Activated B cell treated with CpG ODN at 0.5 μM for 24 hours (primary cell): Measurements from ENCODE around the gene IFI44. TPM values are rescaled to one million over a fixed set of nuclear protein-coding genes. Genes with fewer than 3 reads are reported as not detected.

Source experiments
- ATAC-seq: fragments of 200-7000 bp; cut with Tn5 transposase; one replicate; pipeline ENCODE4 v1.10.0; 2021; ENCODE audit warnings: low read depth, mild to moderate bottlenecking, moderate library complexity
- CTCF ChIA-PET: fragments of 350-600 bp; sonication (Branson Sonifier 250); formaldehyde crosslinking; loops from one replicate; lab custom pipeline; 2021; ENCODE audit warnings: antibody characterized with exemption; lab: Charles Lee
- POLR2A ChIA-PET: fragments of 350-600 bp; sonication (Branson Sonifier 250); formaldehyde crosslinking; loops from one replicate; lab custom pipeline; 2021; ENCODE audit warnings: antibody characterized with exemption; lab: Charles Lee
- DNase-seq: peaks from one replicate; pipeline ENCODE4 v3.0.0; 2022
- H3K27ac Mint-ChIP-seq: one replicate; pipeline ENCODE4 v1.8.0; 2020; ENCODE audit warnings: mixed read lengths
- H3K27me3 Mint-ChIP-seq: one replicate; pipeline ENCODE4 v1.8.0; 2021; ENCODE audit warnings: mixed read lengths
- H3K36me3 Mint-ChIP-seq: one replicate; pipeline ENCODE4 v1.8.0; 2021; ENCODE audit warnings: low read depth, mixed read lengths
- H3K4me1 Mint-ChIP-seq: one replicate; pipeline ENCODE4 v1.8.0; 2021; ENCODE audit warnings: mixed read lengths
- H3K4me3 Mint-ChIP-seq: one replicate; pipeline ENCODE4 v1.8.0; 2020; ENCODE audit warnings: mild to moderate bottlenecking, mixed read lengths
- H3K9me3 Mint-ChIP-seq: one replicate; pipeline ENCODE4 v1.8.0; 2020; ENCODE audit warnings: mixed read lengths
- intact Hi-C: fragments of 100-400 bp; cut with micrococcal nuclease; formaldehyde crosslinking; loops from one replicate; pipeline ENCODE4 v1.15.1; 2024
- total RNA-seq: library from RNA; stranded (reverse); gene quantifications from 2 replicates; pipeline ENCODE4 v1.2.3, GENCODE V29; 2022
- TF ChIP-seq, protein P1 (sequence below): fragments of 200-600 bp; IDR thresholded peaks from one replicate; pipeline ENCODE4 v1.8.0; 2022; ENCODE audit warnings: antibody characterized with exemption, mild to moderate bottlenecking

IFI44 gene
- total RNA-seq, 1 donor from 2014 or later, result 9.2 TPM

GRCh38 chr1:78672428-78672827 lies 22.8 kb downstream of the IFI44 start:
- Mint-ChIP-seq H3K36me3 (no peaks in the 10 kb centered on the region), H3K27ac (no peak overlapping the region), H3K4me1 (no peaks in the 10 kb centered on the region), H3K4me3 (no peak overlapping the region), H3K27me3 (no peaks in the 10 kb centered on the region), H3K9me3 (no peaks in the 10 kb centered on the region)
- ATAC-seq (no peak), DNase-seq (no peak)
- ChIA-PET POLR2A (no interaction called here), CTCF (interaction anchor here (1.1 to 3.2 kb wide), 2 partner anchors 55 to 544 kb away, joined by 3 to 17 read pairs; no protein-coding TSS in a partner anchor)
- intact Hi-C loops, result no loop called here
- TF ChIP-seq, protein P1, sequence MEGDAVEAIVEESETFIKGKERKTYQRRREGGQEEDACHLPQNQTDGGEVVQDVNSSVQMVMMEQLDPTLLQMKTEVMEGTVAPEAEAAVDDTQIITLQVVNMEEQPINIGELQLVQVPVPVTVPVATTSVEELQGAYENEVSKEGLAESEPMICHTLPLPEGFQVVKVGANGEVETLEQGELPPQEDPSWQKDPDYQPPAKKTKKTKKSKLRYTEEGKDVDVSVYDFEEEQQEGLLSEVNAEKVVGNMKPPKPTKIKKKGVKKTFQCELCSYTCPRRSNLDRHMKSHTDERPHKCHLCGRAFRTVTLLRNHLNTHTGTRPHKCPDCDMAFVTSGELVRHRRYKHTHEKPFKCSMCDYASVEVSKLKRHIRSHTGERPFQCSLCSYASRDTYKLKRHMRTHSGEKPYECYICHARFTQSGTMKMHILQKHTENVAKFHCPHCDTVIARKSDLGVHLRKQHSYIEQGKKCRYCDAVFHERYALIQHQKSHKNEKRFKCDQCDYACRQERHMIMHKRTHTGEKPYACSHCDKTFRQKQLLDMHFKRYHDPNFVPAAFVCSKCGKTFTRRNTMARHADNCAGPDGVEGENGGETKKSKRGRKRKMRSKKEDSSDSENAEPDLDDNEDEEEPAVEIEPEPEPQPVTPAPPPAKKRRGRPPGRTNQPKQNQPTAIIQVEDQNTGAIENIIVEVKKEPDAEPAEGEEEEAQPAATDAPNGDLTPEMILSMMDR, result no peak

- CTCF ChIA-PET, result interaction anchor here (1.0 to 3.2 kb wide), 5 partner anchors 51 to 545 kb away, joined by 3 to 17 read pairs (median 5); no protein-coding TSS in a partner anchor
- H3K27me3 Mint-ChIP-seq, result no peaks in the 10 kb centered on the region
- TF ChIP-seq, protein P1, result no peak
- H3K9me3 Mint-ChIP-seq, result no peaks in the 10 kb centered on the region
- no peaks in the 10 kb centered on the region for H3K4me1 Mint-ChIP-seq
- H3K36me3 Mint-ChIP-seq, result no peaks in the 10 kb centered on the region
- intact Hi-C loops, result no loop called here
- no peak overlapping the region for H3K4me3 Mint-ChIP-seq
- H3K27ac Mint-ChIP-seq, result no peak overlapping the region
- ATAC-seq (no peak), DNase-seq (no peak)
- POLR2A ChIA-PET, result no interaction called here
These were observed 23.5 kb downstream of the IFI44 start for GRCh38 chr1:78673120-78673519.

DNA sequence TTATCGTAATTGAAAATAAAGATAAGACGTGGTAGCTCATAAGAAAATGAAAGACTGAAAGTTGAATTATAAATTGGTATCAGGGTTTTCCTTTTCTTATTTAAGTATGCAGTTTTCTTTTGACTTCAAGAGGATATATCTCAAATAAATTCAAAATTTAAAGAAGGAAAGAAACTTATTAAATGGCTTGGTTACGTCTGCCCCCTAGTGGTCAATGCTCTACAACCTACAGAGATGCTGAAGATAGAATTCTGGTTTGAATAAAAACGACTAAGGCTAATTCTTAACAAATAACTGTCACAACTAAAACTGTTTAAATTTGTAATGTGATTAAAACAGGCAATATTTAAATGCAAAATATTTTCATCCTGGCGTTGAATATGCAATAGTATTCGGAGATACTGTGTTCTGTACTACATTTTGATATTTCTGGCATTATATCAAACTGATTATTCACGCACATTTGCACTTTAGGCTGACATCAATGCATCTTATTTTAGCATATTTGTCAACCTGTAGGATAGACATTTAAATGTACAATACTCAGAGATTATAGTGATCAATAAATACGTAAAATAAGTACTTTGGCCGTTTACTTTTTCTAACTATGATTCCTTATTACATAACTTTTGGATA lies 26.8 kb downstream of the IFI44 start:
- H3K4me3 Mint-ChIP-seq, result no peak overlapping the region
- intact Hi-C loops, result loop anchor here (1.0 kb wide), 3 partner anchors 59 to 546 kb away; no protein-coding TSS in a partner anchor
- DNase-seq (no peak), ATAC-seq (no peak)
- no peaks in the 10 kb centered on the region for H3K36me3 Mint-ChIP-seq
- TF ChIP-seq, protein P1, result peak; percentile 60
- no peaks in the 10 kb centered on the region for H3K9me3 Mint-ChIP-seq
- H3K4me1 Mint-ChIP-seq, result no peaks in the 10 kb centered on the region
- no peaks in the 10 kb centered on the region for H3K27me3 Mint-ChIP-seq
- ChIA-PET POLR2A (no interaction called here), CTCF (interaction anchor here (0.7 to 2.9 kb wide), 12 partner anchors 11 to 545 kb away, joined by 3 to 26 read pairs (median 4); partner anchors contain the start of gene IFI44L)
- no peak overlapping the region for H3K27ac Mint-ChIP-seq

DNA sequence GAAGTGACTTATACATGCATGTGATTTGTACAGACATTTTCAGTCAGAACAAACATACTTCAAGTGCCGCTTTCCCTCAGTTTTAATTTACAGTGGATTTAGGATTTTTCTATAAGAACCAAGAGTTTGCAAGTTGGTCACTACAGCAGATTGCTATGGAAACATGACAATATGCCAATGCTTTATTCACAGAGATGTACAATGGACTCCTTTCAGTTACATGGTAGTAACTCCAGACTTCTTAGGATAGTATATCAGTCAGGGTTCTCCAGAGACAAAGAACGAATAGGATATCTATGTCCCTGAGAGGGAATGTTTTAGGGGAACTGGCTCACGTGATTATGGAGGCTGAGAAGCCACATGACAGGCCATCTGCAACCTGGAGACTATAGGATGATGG lies 27.4 kb downstream of the IFI44 start:
- Mint-ChIP-seq H3K36me3 (no peaks in the 10 kb centered on the region), H3K27me3 (no peaks in the 10 kb centered on the region), H3K9me3 (no peaks in the 10 kb centered on the region), H3K27ac (no peak overlapping the region), H3K4me3 (no peak overlapping the region), H3K4me1 (no peaks in the 10 kb centered on the region)
- DNase-seq, result no peak
- ChIA-PET CTCF (interaction anchor here (0.7 to 2.9 kb wide), 3 partner anchors 19 to 60 kb away, joined by 3 to 15 read pairs (median 4); partner anchors contain the start of gene IFI44L), POLR2A (no interaction called here)
- intact Hi-C loops, result loop anchor here (1.0 kb wide), 3 partner anchors 60 to 547 kb away; no protein-coding TSS in a partner anchor
- TF ChIP-seq, protein P1, result no peak
- ATAC-seq, result no peak

GRCh38 chr1:78677788-78678187 lies 28.2 kb downstream of the IFI44 start:
- intact Hi-C loops, result no loop called here
- TF ChIP-seq, protein P1, result no peak
- H3K36me3 Mint-ChIP-seq, result no peaks in the 10 kb centered on the region
- H3K27ac Mint-ChIP-seq, result no peak overlapping the region
- ChIA-PET CTCF (interaction anchor here (1.5 to 2.9 kb wide), 2 partner anchors 58 to 61 kb away, joined by 4 to 15 read pairs; partner anchors contain the start of gene IFI44L), POLR2A (no interaction called here)
- H3K4me3 Mint-ChIP-seq, result no peak overlapping the region
- H3K4me1 Mint-ChIP-seq, result no peaks in the 10 kb centered on the region
- H3K9me3 Mint-ChIP-seq, result no peaks in the 10 kb centered on the region
- DNase-seq, result no peak
- H3K27me3 Mint-ChIP-seq, result no peaks in the 10 kb centered on the region
- no peak for ATAC-seq
